ENCODE measurements around the gene OR1F1.
A peak's percentile ranks its signal among the peaks of the same experiment; 100 is the strongest.
"Not testable (repeated sequence)": the region's sequence is repeated elsewhere in the genome, so short reads cannot be mapped to it uniquely, and the experiment has no call there.

Gene OR1F1

DNA sequence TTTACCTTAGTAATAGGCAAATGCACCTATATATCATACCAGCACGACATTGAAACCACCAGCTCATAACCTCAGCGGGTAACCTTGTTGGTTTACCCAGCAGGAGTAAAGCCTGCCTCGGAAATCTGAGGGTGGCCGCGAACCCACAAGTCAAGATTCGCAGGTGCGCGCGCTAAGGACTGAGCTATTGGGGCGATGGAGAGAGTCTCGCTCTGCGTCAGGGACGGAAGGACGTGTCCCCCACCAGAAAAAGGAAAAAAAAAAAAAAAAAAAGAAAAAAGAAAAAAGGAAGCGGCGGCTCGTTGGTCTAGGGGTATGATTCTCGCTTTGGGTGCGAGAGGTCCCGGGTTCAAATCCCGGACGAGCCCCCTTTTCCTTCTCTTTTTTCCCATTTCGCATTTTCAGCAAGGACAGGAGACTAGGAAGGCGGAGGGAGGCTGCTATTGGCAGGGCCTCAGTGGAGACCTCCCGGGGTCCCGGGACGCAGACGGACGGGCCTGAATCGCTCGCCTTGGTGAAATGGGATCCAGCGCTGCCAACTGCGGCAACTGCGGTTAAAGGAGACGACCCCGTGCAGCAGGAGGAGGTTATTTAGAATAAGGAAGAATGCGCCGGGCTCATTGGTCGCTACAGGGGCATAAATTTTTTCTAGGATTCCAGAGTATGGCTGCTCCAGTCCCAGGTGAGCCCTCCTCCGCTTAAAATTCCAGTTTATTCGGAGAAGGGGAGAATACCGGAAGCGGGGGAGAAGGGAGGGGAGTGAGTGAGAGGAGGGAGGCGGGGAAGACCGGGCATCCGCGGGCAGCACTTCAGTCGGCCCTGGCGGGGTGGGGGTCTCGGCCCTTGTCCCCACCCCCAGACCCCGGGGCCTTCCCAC is at the start of gene OR1F1:
Gene OR1F1 (plus strand): TSS at position 407 of the 877 bp plus-strand sequence.
- DNase-seq = peak; percentile 63

DNA sequence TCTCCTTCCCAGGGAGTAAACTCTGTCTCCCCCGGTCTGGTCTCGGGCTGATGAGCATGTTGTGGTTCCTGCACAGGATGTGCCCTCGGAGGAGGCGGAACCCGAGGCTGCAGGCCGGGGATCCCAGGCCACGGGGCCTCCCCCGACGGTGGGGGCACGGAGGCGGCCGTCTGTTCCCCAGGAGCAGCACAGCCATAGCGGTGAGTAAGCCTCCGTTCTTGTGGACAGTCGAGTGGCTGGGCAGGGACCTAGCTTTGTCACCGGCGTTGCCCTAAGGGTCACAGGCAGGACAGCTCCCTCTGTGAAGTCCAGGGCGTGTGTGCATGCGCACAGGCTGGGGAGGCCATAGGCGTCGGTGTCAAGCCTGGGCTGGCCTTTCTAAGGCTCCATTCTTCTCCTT is 49.7 kb upstream of the OR1F1 start:
- DNase-seq = no peak

DNA sequence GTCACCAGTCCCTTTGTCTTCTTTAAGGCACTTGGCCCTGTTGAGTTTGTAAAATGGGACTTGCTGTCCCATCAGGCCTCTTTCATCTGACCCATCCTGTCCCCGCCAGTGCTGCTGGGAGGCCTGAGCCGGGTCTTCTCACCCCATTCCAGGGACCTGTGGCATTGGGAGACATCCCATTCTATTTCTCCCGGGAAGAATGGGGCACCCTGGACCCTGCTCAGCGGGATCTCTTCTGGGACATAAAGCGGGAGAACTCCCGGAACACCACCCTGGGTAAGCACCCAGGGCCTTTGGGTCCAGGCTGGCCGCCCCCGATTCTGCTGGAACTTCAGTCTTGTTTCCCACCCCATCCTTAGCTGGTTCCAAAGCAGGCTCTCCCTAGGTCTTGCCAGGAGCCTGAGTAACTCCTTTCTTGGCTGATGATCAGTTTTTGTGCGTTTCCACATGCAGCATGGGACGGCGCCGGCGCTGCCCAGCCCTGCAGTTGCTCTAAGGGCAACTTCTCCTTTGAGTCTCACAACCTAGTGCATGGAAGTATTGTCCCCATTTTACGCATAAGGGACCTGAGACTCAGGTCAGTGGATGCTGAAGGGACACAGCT is 49.1 kb upstream of the OR1F1 start:
- DNase-seq = no peak

DNA sequence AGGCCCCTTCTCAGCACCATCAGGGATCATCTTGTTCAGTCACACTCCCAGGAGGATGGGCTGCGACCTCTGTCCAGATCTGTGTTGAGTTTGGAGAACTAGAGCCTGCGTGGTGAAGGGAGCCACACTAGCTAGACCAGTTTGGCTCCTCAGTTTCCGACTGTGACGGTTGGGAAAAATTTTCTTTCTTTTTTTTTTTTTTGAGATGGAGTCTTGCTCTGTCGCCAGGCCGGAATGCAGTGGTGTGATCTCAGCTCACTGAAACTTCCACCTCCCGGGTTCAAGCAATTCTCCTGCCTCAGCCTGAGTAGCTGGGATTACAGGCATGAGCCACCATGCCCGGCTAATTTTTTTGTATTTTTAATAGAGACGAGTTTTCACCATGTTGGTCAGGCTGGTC is 48.4 kb upstream of the OR1F1 start:
- DNase-seq = not testable (repeated sequence)

DNA sequence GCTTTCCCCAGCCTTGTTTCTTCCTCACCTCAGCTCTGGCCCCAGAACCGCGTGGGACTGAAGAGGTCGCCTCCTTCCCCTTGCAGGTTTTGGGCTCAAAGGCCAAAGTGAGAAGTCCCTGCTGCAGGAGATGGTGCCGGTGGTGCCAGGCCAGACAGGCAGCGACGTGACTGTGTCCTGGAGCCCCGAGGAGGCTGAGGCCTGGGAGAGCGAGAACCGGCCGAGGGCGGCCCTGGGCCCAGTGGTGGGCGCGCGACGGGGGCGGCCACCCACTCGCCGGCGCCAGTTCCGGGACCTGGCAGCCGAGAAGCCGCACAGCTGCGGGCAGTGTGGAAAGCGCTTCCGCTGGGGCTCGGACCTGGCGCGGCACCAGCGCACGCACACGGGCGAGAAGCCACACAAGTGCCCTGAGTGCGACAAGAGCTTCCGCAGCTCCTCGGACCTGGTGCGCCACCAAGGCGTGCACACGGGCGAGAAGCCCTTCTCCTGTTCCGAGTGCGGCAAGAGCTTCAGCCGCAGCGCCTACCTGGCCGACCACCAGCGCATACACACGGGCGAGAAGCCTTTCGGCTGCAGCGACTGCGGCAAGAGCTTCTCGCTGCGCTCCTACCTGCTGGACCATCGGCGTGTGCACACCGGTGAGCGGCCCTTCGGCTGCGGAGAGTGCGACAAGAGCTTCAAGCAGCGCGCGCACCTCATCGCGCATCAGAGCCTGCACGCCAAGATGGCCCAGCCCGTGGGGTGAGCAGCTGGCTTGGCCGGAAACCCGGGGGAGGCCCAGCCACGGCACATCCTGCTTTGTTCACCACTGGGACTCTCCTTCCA is 47.2 kb upstream of the OR1F1 start:
- no peak for DNase-seq

DNA sequence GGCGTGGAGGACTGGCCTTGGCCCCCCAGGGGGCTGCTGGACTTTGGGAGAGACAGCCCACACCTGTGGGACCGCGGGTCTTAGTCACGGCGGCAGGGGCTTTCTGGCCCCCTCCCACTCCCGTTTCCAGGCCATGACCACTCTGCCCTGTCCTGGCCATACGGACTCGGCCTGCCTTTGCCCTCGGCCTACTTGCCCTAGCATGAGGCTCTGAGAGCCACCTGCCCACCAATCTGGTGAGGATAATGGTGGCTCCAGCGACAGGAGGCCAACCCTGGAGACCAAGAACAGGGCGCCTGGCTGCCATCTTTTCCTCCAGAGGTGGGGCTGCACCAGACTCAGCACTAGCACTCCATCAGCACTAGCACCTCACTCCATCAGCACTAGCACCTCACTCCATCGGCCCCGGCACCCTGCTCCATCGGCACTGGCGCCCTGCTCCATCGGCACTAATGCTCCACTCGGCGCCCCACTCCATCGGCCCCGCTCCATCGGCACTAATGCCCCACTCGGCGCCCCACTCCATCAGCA is 46.2 kb upstream of the OR1F1 start:
- DNase-seq = no peak

DNA sequence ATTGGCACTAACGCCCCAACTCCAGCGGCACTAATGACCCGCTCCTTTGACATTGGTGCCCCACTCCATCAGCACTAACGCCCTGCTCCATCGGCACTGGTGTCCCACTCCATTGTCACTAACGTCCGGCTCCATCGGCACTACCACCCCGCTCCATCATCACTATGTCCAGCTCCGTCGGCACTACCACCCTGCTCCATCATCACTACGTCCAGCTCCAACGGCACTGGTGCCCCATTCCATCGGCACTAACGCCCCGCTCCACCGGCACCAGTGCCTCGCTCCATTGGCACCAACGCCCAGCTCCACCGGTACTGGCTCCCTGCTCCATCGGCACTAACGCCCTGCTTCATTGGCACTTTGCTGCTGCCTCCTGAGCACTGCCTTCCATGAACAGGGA is 45.7 kb upstream of the OR1F1 start:
- no peak for DNase-seq

DNA sequence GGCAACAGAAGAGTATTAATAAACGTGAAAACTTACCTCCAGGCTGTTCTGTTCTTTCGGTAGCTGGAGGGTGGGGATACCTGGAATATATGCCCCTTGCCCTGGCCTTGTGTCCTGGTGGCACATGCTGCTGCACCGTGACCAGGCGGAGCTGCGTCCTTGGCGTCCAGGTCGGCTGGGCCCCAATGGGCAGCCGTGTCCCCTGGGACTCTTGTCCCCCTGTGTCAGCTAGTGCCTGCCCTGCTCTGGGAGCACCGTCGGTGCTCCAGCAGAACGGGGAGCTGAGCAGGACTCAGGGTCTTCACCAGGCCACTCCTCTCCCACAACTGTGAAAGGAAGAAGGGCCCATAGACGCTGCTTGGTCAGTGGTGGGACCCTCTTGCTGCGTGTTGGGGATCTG is 45.2 kb upstream of the OR1F1 start:
- DNase-seq = no peak

DNA sequence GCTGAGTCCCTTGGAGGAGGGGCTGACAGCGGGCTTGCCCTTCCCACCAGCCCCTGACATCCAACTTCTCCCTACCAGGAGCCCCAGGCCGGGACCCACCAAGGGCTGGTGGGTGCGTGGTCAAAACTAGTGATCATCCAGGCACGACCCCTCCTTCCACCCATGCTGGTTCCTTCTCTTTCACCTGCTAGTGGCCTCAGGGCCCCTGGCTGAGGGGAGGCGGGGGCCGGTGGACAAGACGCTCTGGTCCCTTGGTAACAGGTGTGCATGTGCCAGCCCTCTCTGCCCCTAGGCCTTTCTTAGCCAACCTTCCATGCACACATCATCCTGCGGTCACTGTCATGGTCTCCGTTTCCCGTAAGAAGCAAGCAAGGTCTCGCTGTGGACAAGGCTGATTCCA is 44.8 kb upstream of the OR1F1 start:
- no peak for DNase-seq

DNA sequence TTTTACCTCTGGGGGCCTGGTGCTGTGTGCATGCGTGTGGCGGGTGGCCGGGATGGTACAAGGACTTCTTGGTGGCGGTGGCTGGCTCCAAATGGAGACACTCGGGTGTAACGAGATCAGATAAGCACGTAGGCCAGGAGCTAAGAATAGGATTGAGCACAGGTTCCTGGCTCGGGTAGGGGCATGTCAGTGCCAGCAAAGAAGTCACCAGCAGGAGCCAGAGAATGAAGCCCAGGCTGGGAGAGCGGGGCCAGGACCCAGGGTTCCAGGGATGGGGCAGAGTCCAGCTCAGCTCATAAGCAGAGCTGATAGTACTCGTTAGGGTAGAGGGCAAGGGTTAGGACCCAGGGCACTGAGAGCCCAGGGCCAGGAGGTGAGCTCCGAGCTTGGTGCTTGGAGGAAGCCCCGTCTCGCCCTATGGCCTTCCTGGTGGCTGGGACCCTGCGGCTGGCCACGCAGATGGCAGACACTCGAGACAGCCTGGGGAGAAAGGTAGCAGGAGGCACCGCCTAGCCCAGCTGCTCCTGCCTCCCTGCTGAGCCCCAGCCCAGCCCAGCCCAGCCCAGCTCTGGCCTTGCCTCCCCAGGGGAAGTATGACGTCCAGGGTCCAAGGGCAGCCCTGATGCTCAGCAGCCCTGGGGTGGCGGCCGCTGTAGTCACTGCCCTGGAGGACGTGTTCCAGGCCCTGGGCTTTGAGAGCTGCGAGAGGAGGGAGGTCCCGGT is 44.2 kb upstream of the OR1F1 start:
- no peak for DNase-seq

DNA sequence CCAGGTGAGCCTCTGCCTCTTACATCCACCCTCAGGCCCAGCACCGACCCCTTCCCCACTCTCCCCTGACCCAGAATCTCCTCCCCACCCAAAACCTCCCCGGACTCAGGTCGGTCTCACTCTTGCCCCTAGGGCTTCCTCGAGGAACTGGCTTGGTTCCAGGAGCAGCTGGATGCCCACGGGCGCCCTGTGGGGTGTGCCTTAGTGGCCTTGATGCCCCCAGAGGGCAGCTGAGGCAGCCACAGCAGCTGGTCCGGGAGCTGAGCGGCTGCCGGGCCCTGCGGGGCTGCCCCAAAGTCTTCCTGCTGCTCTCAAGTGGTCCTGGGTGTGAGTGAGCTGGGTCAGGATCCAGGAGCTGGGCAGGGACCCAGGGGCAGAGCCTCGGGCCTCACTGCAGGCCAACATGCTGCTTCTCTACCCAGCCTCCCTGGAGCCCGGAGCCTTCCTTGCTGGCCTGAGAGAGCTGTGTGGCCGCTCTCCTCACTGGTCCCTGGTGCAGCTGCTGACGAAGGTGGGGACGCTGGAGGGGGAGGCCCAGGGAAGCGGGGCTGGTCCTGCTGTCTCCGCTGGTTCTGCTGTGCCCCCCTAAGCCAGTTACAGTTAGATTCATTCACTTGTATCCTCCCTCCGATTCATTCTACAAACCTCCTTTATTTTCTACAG is 43.6 kb upstream of the OR1F1 start:
- DNase-seq = no peak

DNA sequence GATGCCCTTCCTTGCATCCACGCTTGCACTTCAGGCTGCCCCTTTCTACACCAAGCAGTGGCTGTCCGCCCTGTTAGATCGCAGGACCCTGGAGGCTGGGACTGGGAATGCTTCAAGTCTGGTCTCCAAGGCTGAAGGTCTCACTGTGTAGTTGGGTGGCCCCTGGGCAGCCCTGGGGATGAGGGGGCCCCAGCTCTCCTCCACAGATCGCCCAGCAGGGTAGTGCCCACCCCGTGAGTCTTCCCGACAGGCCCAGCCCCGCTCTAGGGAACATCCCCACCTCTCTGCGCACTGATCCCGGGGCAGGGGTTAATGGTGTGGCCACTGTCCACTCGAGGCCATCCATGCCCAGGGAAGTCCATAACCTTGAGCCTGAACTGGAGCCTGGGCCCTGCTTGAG is 42.9 kb upstream of the OR1F1 start:
- no peak for DNase-seq

DNA sequence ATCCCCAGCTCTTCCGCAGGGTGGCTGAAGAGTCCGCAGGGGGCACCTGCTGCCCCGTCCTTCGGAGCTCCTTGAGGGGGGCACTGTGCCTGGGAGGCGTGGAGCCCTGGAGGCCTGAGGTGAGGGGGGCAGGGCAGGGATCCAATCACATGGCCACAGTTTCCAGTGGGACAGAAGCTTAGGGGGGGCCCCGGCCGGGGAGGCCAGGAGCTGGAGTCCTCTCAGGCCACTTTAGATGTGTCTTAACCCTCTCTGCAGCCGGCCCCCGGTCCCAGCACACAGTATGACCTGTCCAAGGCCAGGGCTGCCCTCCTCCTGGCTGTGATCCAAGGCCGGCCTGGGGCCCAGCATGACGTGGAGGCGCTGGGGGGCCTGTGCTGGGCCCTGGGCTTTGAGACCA is 42.3 kb upstream of the OR1F1 start:
- DNase-seq = no peak

DNA sequence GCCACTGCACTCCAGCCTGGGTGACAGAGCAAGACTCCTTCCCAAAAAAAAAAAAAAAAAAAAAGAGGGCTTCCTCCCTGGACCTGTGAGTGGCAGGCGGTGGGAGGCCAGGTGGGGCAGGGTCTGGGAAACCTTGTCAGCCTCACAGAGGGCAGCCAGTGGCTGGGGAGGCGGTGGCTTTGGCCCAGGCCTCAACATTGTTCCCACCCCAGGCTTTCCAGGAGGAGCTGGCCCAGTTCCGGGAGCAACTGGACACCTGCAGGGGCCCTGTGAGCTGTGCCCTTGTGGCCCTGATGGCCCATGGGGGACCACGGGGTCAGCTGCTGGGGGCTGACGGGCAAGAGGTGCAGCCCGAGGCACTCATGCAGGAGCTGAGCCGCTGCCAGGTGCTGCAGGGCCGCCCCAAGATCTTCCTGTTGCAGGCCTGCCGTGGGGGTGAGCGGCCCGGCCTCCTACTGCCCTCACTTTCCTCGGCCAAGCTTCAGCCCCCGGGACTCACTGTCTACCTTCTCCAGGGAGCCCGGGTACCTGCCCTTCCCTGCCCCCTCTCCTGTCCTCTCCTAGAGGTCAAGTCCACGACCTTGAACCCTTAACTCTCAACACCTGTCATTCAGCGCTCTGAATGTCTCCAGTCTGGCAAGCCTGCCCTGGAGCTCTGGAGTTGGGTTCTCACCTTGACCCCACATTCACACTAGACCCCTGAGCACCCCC is 40.8 kb upstream of the OR1F1 start:
- DNase-seq = no peak

DNA sequence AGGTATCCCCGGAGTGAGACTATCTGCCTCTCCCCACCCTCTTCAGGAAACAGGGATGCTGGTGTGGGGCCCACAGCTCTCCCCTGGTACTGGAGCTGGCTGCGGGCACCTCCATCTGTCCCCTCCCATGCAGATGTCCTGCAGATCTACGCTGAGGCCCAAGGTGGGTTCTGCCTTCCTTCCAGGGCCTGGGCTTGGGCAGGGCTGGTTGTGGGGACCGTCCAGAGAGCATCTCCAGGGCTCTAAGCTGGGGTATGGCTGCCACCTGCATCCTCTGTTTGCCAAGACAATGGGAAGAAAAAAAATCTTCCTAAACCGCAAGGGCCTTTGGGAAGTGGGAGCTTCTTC is 40.3 kb upstream of the OR1F1 start:
- no peak for DNase-seq

DNA sequence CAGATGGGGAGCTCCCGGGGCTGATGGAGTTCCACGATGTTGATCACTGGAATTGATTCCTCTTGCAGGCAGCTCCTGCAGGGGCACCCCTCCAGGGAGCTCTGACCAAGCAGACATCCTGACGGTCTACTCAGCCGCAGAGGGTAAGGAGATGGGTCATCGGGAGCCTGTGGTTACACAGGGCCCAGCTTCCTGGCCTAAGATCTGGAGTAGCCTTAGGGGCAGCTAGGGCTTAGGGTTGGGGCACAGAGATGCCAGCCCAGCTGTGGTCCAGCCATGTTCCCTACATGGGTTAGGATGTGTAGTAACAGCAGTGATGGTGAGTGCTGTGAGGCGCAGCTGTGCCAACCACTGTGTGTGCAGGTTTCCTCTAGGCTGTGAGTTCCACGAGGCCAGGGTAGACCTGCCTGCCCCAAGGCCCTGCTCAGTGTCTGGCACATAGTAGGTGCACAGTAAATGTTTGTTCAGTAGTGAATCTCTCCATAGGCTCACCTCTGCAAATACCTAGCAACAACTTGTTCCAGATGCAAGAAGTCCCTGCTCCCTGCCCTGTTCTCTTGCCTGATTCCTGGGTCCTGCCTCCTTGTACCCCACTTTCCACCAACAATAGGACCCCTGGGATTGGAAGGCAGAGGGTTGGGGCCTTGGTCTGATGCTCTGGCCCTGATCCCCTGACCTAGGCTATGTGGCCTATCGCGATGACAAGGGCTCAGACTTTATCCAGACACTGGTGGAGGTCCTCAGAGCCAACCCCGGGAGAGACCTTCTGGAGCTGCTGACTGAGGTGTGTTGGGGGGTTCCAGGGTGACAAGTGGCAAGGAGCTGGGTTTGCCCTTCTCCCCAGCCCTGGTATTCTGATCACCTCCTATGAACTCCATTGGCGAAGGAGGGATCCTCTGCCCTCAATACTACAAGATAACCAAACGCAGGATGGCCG is 39.5 kb upstream of the OR1F1 start:
- no peak for DNase-seq

DNA sequence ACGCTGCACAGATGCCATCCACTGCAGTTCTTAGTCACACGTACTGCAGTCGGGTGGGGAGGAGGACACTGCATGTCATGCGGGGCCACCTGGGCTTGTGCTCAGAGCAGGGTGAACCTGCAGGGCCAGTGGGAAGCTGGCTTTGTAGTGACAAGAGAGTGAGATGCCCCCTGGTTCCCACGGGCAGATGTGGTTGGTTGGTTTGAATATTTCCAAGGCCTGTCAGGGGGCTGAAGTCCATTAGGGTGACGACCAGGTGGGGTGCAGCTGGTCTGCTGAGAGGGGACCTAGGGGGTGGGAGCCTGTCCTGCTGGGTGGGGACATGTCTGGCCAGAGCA is 38.8 kb upstream of the OR1F1 start:
- DNase-seq = no peak

DNA sequence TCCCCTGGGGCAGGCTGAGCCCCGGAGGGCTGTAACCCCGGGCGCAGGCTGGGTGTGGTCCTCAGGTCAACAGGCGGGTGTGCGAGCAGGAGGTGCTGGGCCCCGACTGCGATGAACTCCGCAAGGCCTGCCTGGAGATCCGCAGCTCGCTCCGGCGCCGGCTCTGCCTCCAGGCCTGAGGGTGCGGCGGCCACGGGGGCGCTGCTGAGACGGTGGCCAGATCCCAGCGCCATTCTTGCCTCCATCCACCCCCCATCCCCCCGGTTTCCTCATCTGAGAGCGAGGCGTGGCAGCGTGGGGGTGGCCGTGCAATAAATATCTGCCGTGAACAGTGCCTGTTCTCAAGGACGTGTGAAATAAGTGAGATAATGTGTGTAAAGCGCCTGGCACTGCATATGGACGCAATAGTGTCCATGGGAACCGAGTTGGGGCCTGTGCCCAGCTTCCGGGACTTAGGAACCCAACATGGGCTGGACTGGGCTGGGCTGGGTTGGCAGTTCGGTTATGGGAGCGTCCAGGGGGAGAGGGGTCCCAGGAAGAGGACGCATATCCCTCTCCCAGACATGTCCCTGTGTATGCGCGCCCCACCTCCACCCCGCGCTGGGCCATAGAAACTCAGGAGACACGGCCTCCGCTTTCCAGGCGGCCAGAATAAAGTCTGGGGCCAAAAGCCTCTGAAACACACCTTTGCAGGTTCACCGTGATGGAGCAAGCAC is 38.2 kb upstream of the OR1F1 start:
- DNase-seq = peak; percentile 56

DNA sequence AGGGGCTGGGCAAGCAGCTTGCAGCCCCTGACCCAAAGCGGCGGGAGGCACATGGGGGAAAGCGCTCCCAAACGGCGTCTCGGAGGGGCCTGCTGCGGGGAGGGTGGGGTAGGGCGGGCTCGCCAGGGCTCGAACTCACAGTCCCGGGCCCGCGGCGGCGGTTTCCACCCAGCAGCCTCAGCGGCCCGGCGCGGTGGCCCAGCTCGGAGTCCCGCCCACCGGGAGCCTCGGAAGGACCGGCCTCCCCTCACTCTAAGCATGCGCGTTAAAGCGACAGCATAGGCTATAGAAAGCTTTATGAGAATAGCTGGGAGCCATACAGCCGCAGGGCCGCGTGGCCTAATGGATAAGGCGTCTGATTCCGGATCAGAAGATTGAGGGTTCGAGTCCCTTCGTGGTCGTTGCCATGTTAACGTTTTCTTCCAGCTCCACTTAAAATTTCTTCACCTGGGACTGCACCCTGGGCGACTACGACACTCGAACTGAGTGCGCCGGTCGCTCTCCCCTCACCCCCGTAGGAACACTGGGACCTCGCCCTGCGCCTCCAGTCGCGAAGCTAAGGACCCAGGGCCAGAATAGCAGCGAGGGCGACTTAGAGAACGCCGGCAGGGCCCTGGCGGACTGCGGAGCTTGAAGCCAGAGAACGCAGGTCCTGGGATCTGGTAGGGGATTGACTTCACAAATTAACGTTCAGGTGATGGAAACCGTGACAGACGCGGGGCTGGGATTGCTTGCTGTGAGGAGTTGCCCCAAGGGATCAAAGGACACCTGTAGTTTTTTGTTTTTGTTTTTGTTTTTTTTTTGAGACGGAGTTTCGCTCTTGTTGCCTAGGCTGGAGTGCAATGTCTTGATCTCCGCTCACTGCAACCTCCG is 37.4 kb upstream of the OR1F1 start:
- peak; percentile 95 for DNase-seq
